Measurements from ENCODE around the gene UNC5C.

DNA sequence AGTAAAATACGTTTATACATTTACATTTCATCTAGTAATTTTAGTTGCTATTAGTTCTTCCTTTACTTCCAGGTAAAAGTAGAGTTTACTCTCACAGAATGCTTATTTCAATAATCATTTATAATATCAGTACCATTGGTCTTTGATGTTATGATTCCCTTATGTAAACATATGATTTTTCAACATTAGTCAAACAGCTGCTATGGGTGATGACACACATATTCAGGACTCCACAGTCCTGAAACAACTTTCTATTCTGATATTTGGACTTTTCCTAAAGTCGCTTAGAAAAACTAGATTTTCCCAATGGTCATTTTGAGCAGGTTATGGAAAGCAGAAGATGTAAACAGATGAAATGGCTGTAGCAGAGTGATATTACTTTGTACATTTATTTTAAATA is 369.8 kb downstream of the UNC5C start:
- TF ChIP-seq, protein P1, sequence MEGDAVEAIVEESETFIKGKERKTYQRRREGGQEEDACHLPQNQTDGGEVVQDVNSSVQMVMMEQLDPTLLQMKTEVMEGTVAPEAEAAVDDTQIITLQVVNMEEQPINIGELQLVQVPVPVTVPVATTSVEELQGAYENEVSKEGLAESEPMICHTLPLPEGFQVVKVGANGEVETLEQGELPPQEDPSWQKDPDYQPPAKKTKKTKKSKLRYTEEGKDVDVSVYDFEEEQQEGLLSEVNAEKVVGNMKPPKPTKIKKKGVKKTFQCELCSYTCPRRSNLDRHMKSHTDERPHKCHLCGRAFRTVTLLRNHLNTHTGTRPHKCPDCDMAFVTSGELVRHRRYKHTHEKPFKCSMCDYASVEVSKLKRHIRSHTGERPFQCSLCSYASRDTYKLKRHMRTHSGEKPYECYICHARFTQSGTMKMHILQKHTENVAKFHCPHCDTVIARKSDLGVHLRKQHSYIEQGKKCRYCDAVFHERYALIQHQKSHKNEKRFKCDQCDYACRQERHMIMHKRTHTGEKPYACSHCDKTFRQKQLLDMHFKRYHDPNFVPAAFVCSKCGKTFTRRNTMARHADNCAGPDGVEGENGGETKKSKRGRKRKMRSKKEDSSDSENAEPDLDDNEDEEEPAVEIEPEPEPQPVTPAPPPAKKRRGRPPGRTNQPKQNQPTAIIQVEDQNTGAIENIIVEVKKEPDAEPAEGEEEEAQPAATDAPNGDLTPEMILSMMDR (IDR thresholded peaks at IDR 0.05), result no peak
- no peak for TF ChIP-seq SMC3 (IDR thresholded peaks at IDR 0.05; ENCODE audit: low read depth, low read length)
- TF ChIP-seq, protein P2, sequence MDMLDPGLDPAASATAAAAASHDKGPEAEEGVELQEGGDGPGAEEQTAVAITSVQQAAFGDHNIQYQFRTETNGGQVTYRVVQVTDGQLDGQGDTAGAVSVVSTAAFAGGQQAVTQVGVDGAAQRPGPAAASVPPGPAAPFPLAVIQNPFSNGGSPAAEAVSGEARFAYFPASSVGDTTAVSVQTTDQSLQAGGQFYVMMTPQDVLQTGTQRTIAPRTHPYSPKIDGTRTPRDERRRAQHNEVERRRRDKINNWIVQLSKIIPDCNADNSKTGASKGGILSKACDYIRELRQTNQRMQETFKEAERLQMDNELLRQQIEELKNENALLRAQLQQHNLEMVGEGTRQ (IDR thresholded peaks at IDR 0.05; ENCODE audit: borderline replicate concordance, low read depth, low read length), result no peak
